Lung (tissue), 5 donors: Measurements from ENCODE around the gene MTA3. TPM values are rescaled to one million over a fixed set of nuclear protein-coding genes. Genes with fewer than 3 reads are reported as not detected.

Source experiments
- polyA plus RNA-seq, 2 donors: library from polyadenylated mRNA; stranded (reverse); fragments of 200-250 nt; gene quantifications; one replicate each; pipeline ENCODE4 v1.2.1, GENCODE V29; 2013
- small RNA-seq: library from RNA; depleted of rRNA; stranded (forward); fragments of <200 nt; gene quantifications from one replicate; pipeline ENCODE3, GENCODE V24; 2014; ENCODE audit warnings: low replicate concordance
- total RNA-seq, 2 donors: library from RNA; depleted of rRNA in 1 of 2; stranded (reverse); fragments of >200 nt in 1 of 2; gene quantifications; one replicate each; pipeline ENCODE4 v1.2.1, GENCODE V29; 2014 to 2021
- donor health status: Bipolar disorder and iron deficiency.
- donor health status: healthy.
- donor health status: DM: yes; HTN: yes; CAD: no.

The MTA3 gene
- total and polyA plus RNA-seq, 4 donors, result 9.2 to 65.8 (median 24.4) TPM

Small RNAs within 50 kb of the gene (small RNA-seq; reads per million reads assigned to genes)
- not detected for gene AC074375.1
- gene RNU6-137P, result not detected

Other genes starting within 250 kb of the MTA3 start
- gene COX7A2L, start 207.4 kb upstream of the MTA3 start, total RNA-seq, result 100 to 1,000 TPM in 1 of 2 donors, 10 to 100 TPM in 1; 80.4 to 113 TPM
- 100 to 1,000 TPM in 1 of 2 donors, 10 to 100 TPM in 1; 97.6 to 109 TPM for gene COX7A2L, start 207.4 kb upstream of the MTA3 start, polyA plus RNA-seq
- gene KCNG3, start 74.7 kb upstream of the MTA3 start, total RNA-seq, result 1 to 10 TPM in 1 of 2 donors, under 1 TPM in 1; 0.48 to 2.8 TPM
- under 1 TPM; 0.06 to 0.10 TPM for gene KCNG3, start 74.7 kb upstream of the MTA3 start, polyA plus RNA-seq
- gene OXER1, start 195.5 kb downstream of the MTA3 start, total RNA-seq, result 1 to 10 TPM; 1.7 to 2.1 TPM
- gene OXER1, start 195.5 kb downstream of the MTA3 start, polyA plus RNA-seq, result 1 to 10 TPM in 1 of 2 donors, under 1 TPM in 1; 0.59 to 1.6 TPM
- 10 to 100 TPM; 12.5 to 13.0 TPM for gene HAAO, start 224.0 kb downstream of the MTA3 start, total RNA-seq
- gene HAAO, start 224.0 kb downstream of the MTA3 start, polyA plus RNA-seq, result 1 to 10 TPM; 3.7 to 6.2 TPM